SK-N-SH (cell line): ENCODE measurements around the gene GJA5.

ENCODE experiments used
- CTCF ChIP-seq: fragments of 200-600 bp; sonication (generic); IDR thresholded peaks from 2 replicates; pipeline ENCODE4 v1.6.1; 2017; ENCODE audit warnings: antibody characterized with exemption, mild to moderate bottlenecking, moderate library complexity
- EP300 ChIP-seq, 2 experiments: IDR thresholded peaks; 2 replicates each; pipeline versions ENCODE4 v1.4.0 to v1.6.1; 2012; ENCODE audit warnings: borderline replicate concordance in 1 of 2, low read depth in 1 of 2, low read length in 1 of 2
- EZH2phosphoT487 ChIP-seq: fragments of 200-600 bp; sonication (generic); IDR thresholded peaks from 2 replicates; pipeline ENCODE4 v1.6.1; 2017; ENCODE audit warnings: low read depth, mixed run types, mild to moderate bottlenecking, antibody characterized with exemption, moderate library complexity, borderline replicate concordance
- GABPA ChIP-seq: IDR thresholded peaks from 2 replicates; pipeline ENCODE4 v1.4.0; 2012; ENCODE audit warnings: low read depth, mild to moderate bottlenecking
- MAX ChIP-seq: IDR thresholded peaks from 2 replicates; pipeline ENCODE4 v1.4.0; 2012; ENCODE audit warnings: low read depth
- POLR2AphosphoS5 ChIP-seq: IDR thresholded peaks from 2 replicates; pipeline ENCODE4 v1.6.1; 2012; ENCODE audit warnings: low read depth, low read length
- RAD21 ChIP-seq: IDR thresholded peaks from 2 replicates; pipeline ENCODE4 v1.6.1; 2012; ENCODE audit warnings: mild to moderate bottlenecking, low read length
- RCOR1 ChIP-seq: fragments of 150-350 bp; IDR thresholded peaks from 2 replicates; pipeline ENCODE4 v1.6.1; 2017; ENCODE audit warnings: antibody characterized with exemption, low read length
- RXRA ChIP-seq: IDR thresholded peaks from 2 replicates; pipeline ENCODE4 v1.4.0; 2012; ENCODE audit warnings: low read depth, mild to moderate bottlenecking, borderline replicate concordance
- TAF1 ChIP-seq: IDR thresholded peaks from 2 replicates; pipeline ENCODE4 v1.6.1; 2012; ENCODE audit warnings: low read depth, mild to moderate bottlenecking, low read length, moderate library complexity, borderline replicate concordance

GRCh38 chr1:147752511-147752910, 7.9 kb downstream of the GJA5 start:
- no peak for TF ChIP-seq CTCF
- no peak for TF ChIP-seq RCOR1
- no peak for TF ChIP-seq TAF1
- TF ChIP-seq EZH2phosphoT487 = no peak
- no peak for TF ChIP-seq RXRA
- no peak for TF ChIP-seq EP300 (IDR thresholded peaks at IDR 0.05; ENCODE audit: borderline replicate concordance in 1 of 2, low read depth in 1 of 2, low read length in 1 of 2)
- TF ChIP-seq POLR2AphosphoS5 = no peak
- TF ChIP-seq MAX = no peak
- no peak for TF ChIP-seq RAD21
- no peak for TF ChIP-seq GABPA
